Subcutaneous adipose tissue (tissue), 4 donors: ENCODE data around the gene SPNS2. TPM values are rescaled to one million over a fixed set of nuclear protein-coding genes. Genes with fewer than 3 reads are reported as not detected.

Experiments used
- CTCF ChIP-seq: fragments of 450-650 bp; IDR thresholded peaks from one replicate; pipeline ENCODE4 v1.5.1; 2016; ENCODE audit warnings: low read depth, mild to moderate bottlenecking, control low read depth, antibody characterized with exemption, moderate library complexity
- total RNA-seq, 4 donors: library from RNA; depleted of rRNA; stranded (reverse); fragments of >200 nt; gene quantifications; one replicate each; pipeline ENCODE4 v1.1.0, GENCODE V29; 2016

Gene SPNS2
- total RNA-seq, 4 donors from 2014 or later, result 3.2 to 31.8 (median 13.4) TPM

GRCh38 chr17:4519361-4519788, 20.7 kb downstream of the SPNS2 start:
- TF ChIP-seq CTCF, result no peak

- no peak for TF ChIP-seq CTCF
These were observed 21.6 kb downstream of the SPNS2 start for GRCh38 chr17:4520060-4520893.

- no peak for TF ChIP-seq CTCF
These were observed 22.4 kb downstream of the SPNS2 start for GRCh38 chr17:4520894-4521600.

GRCh38 chr17:4522661-4523060, 24.0 kb downstream of the SPNS2 start:
- TF ChIP-seq CTCF, result no peak

GRCh38 chr17:4523946-4524345, 25.3 kb downstream of the SPNS2 start:
- no peak for TF ChIP-seq CTCF

GRCh38 chr17:4525691-4526397, 27.2 kb downstream of the SPNS2 start:
- no peak for TF ChIP-seq CTCF

GRCh38 chr17:4527134-4527533, 28.5 kb downstream of the SPNS2 start:
- TF ChIP-seq CTCF, result no peak
